GM12873 (cell line): ENCODE measurements around the gene CTBS.

ENCODE experiments used
- CTCF ChIP-seq: IDR thresholded peaks from 2 replicates; pipeline ENCODE4 v1.5.1; 2012; ENCODE audit warnings: low read depth, mild to moderate bottlenecking, moderate library complexity, low read length, control low read depth; ENCODE audit not compliant: insufficient read depth; ENCODE audit errors: missing control alignments

CTBS gene

GRCh38 chr1:84600796-84601195 is 26.6 kb upstream of the CTBS start:
- no peak for TF ChIP-seq CTCF

GRCh38 chr1:84598846-84599741 is 24.9 kb upstream of the CTBS start:
- no peak for TF ChIP-seq CTCF

GRCh38 chr1:84598418-84598817 is 24.2 kb upstream of the CTBS start:
- TF ChIP-seq CTCF = no peak

- no peak for TF ChIP-seq CTCF
Observed at GRCh38 chr1:84597011-84597410, 22.8 kb upstream of the CTBS start.

- no peak for TF ChIP-seq CTCF
Observed at GRCh38 chr1:84587099-84587498, 12.9 kb upstream of the CTBS start.

- no peak for TF ChIP-seq CTCF
Observed at GRCh38 chr1:84585803-84586202, 11.6 kb upstream of the CTBS start.

GRCh38 chr1:84584126-84584525 is 9.9 kb upstream of the CTBS start:
- no peak for TF ChIP-seq CTCF
